ENCODE measurements around the gene ACTR5. TPM values are rescaled to one million over a fixed set of nuclear protein-coding genes. Genes with fewer than 3 reads are reported as not detected.

The ACTR5 gene
- total and polyA plus RNA-seq, 2 of the 13 experiments (the other 11 are each of a cell fraction or from before 2014, with no cell fraction given), result 19.5 to 20.5 TPM

GRCh38 chr20:38770970-38771369 lies 22.7 kb downstream of the ACTR5 start:
- 0 out of 2 replicates have a peak, but pooled peaks have one; percentile 12 for TF ChIP-seq ZNF574 (CRISPR knock-in tag; IDR thresholded peaks at IDR 0.05)
- TF ChIP-seq KDM1A (CRISPR knock-in tag; IDR thresholded peaks at IDR 0.05), result no peak
- H3K9ac ChIP-seq (ENCODE audit: insufficient read depth, low read depth, low read length), result no peak overlapping the region
- BruUV-seq (replicated peaks), result no TSS peak
- in situ Hi-C loops (cut with HindIII; ENCODE audit: extremely low pct_ligation_motif_present, low pct_unique_long_range_greater_than_20kb), result no loop called here
- CTCF ChIA-PET (ENCODE audit: low intra/inter-chr PET ratio, low total read pairs), result no interaction called here
- no peak for FAIRE-seq
- peak overlapping the region; percentile 28 for H3K27ac ChIP-seq (ENCODE audit: extremely low read length, insufficient read depth, low read length)
- ATAC-seq, result peak; percentile 36
- intact Hi-C loops (cut with micrococcal nuclease; ENCODE audit: unreplicated experiment), result no loop called here
- no peak for DNase-seq (ENCODE audit: low spot score)
- H3K36me3 ChIP-seq (replicated peaks in 1 of 2; ENCODE audit: control insufficient read depth in 1 of 2, insufficient read depth in 2 of 2, low read length in 2 of 2), result peaks cover 21 to 72% of the 10 kb centered on the region in 2 experiments
- H3K9me3 ChIP-seq (ENCODE audit: low read length), result no peaks in the 10 kb centered on the region
- no peak overlapping the region for H2AFZ ChIP-seq (ENCODE audit: low read length)
- POLR2A ChIA-PET, result no interaction called here
- 94% methylated on average over 7 of the region's 7 CpGs for WGBS (ENCODE audit: low lambda C conversion rate)
- H3K4me3 ChIP-seq (replicated peaks in 1 of 3; ENCODE audit: insufficient read depth in 1 of 3, low read depth in 2 of 3, low read length in 3 of 3), result no peak overlapping the region
- H3K79me2 ChIP-seq (ENCODE audit: insufficient read depth, low read length), result no peaks in the 10 kb centered on the region
- no peaks in the 10 kb centered on the region for H3K27me3 ChIP-seq (ENCODE audit: control insufficient read depth in 1 of 2, insufficient read depth in 2 of 2, low read length in 2 of 2)
- H3K4me1 ChIP-seq (ENCODE audit: insufficient read depth, low read length), result peaks cover 8% of the 10 kb centered on the region
- no peaks in the 10 kb centered on the region for H4K20me1 ChIP-seq (ENCODE audit: insufficient read depth, low read length)
- no peak overlapping the region for H3K4me2 ChIP-seq (ENCODE audit: low read depth, low read length)

GRCh38 chr20:38771621-38772020 lies 23.4 kb downstream of the ACTR5 start:
- 96% methylated on average over 7 of the region's 7 CpGs for WGBS (ENCODE audit: low lambda C conversion rate)
- H3K4me1 ChIP-seq (ENCODE audit: insufficient read depth, low read length), result peaks cover 8% of the 10 kb centered on the region
- H3K36me3 ChIP-seq (replicated peaks in 1 of 2; ENCODE audit: control insufficient read depth in 1 of 2, insufficient read depth in 2 of 2, low read length in 2 of 2), result peaks cover 19 to 65% of the 10 kb centered on the region in 2 experiments
- TF ChIP-seq RXRA (CRISPR knock-in tag; IDR thresholded peaks at IDR 0.05) (0 out of 2 replicates have a peak, but pooled peaks have one; percentile 17), ZNF230 (CRISPR knock-in tag; IDR thresholded peaks at IDR 0.05) (no peak), ZSCAN30 (CRISPR knock-in tag; IDR thresholded peaks at IDR 0.05) (no peak), ARHGAP35 (CRISPR knock-in tag; IDR thresholded peaks at IDR 0.05; ENCODE audit: borderline replicate concordance) (no peak)
- TF ChIP-seq, protein P1, sequence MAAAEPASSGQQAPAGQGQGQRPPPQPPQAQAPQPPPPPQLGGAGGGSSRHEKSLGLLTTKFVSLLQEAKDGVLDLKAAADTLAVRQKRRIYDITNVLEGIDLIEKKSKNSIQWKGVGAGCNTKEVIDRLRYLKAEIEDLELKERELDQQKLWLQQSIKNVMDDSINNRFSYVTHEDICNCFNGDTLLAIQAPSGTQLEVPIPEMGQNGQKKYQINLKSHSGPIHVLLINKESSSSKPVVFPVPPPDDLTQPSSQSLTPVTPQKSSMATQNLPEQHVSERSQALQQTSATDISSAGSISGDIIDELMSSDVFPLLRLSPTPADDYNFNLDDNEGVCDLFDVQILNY (CRISPR knock-in tag; conservative IDR thresholded peaks at IDR 0.05), result no peak
- intact Hi-C loops (cut with micrococcal nuclease; ENCODE audit: unreplicated experiment) (no loop called here), in situ Hi-C loops (cut with HindIII; ENCODE audit: extremely low pct_ligation_motif_present, low pct_unique_long_range_greater_than_20kb) (no loop called here)
- H3K9me3 ChIP-seq (ENCODE audit: low read length), result no peaks in the 10 kb centered on the region
- H3K27ac ChIP-seq (ENCODE audit: extremely low read length, insufficient read depth, low read length), result no peak overlapping the region
- no TSS peak for BruUV-seq (replicated peaks)
- DNase-seq (ENCODE audit: low spot score) (no peak), FAIRE-seq (no peak), ATAC-seq (peak; percentile 15; the same call in 1 of the 3 replicates)
- H4K20me1 ChIP-seq (ENCODE audit: insufficient read depth, low read length), result no peaks in the 10 kb centered on the region
- CTCF ChIA-PET (ENCODE audit: low intra/inter-chr PET ratio, low total read pairs), result no interaction called here
- no peak overlapping the region for H3K4me3 ChIP-seq (replicated peaks in 1 of 3; ENCODE audit: insufficient read depth in 1 of 3, low read depth in 2 of 3, low read length in 3 of 3)
- H3K79me2 ChIP-seq (ENCODE audit: insufficient read depth, low read length), result no peaks in the 10 kb centered on the region
- no peak overlapping the region for H3K9ac ChIP-seq (ENCODE audit: insufficient read depth, low read depth, low read length)
- no peaks in the 10 kb centered on the region for H3K27me3 ChIP-seq (ENCODE audit: control insufficient read depth in 1 of 2, insufficient read depth in 2 of 2, low read length in 2 of 2)
- H3K4me2 ChIP-seq (ENCODE audit: low read depth, low read length), result no peak overlapping the region
- H2AFZ ChIP-seq (ENCODE audit: low read length), result no peak overlapping the region
- POLR2A ChIA-PET, result no interaction called here
